Vagina (tissue), 2 donors: ENCODE measurements around the gene CFC1.
"Not testable (repeated sequence)": the region's sequence is repeated elsewhere in the genome, so short reads cannot be mapped to it uniquely, and the experiment has no call there.

ENCODE experiments used
- CTCF ChIP-seq, 3 experiments: fragments of 450-650 bp in 2 of 3; fragments of 200-600 bp in 1 of 3; sonication (generic) in 1 of 3; IDR thresholded peaks; one replicate each; pipeline ENCODE4 v1.5.1; 2017 to 2019; ENCODE audit warnings: antibody characterized with exemption in 3 of 3, mild to moderate bottlenecking in 2 of 3, moderate library complexity in 2 of 3
- POLR2A ChIP-seq, 2 donors: fragments of 450-650 bp; IDR thresholded peaks; one replicate each; pipeline ENCODE4 v1.6.1; 2017; ENCODE audit warnings: antibody characterized with exemption in 2 of 2, mild to moderate bottlenecking in 2 of 2, moderate library complexity in 2 of 2

GRCh38 chr2:130590170-130590841 lies 9.1 kb downstream of the CFC1 start:
- TF ChIP-seq POLR2A, CTCF (IDR thresholded peaks at IDR 0.05): not testable (repeated sequence)
